Left forelimb (tissue), 1 donor: ENCODE results near the gene CHPF2.

ENCODE experiments used
- DNase-seq: peaks from one replicate; pipeline ENCODE4 v3.0.0-alpha.2; 2018; ENCODE audit warnings: low spot score

The CHPF2 gene

DNA sequence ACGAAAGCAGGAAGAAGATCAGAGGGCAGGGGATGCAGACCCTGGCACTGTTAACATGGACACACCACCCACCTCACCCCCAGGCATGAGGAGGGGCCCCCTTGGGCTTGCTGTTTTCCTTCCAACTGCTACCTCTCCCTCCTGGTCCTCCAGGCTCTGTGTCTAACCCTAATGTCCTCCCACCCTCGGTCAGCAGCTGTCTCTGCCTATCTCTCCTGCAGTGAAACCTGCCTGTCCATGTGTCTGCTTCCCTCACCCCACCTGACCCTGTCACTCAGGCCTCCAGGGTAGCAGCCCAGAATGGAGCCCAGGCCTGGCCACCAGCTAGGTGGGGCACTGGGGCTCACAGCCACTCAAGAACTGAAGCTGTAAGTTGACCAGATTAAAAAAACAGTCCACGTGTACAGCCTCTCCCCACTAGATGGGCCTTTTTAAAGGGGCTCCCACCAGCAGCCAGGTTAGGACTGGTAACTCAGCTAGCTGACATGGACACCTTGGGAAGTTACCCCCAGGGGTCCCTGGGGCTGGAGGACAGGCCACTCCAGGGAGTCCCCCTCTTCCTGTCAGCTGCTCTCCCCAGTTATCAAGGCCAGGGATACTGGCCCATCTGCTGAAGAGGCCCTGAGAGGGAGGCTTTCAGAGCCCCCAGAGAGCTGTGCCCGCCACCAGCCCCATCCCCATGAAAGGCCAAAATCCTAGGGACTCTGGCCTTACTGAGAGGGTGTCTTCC is 14.7 kb downstream of the CHPF2 start:
- no peak for DNase-seq

DNA sequence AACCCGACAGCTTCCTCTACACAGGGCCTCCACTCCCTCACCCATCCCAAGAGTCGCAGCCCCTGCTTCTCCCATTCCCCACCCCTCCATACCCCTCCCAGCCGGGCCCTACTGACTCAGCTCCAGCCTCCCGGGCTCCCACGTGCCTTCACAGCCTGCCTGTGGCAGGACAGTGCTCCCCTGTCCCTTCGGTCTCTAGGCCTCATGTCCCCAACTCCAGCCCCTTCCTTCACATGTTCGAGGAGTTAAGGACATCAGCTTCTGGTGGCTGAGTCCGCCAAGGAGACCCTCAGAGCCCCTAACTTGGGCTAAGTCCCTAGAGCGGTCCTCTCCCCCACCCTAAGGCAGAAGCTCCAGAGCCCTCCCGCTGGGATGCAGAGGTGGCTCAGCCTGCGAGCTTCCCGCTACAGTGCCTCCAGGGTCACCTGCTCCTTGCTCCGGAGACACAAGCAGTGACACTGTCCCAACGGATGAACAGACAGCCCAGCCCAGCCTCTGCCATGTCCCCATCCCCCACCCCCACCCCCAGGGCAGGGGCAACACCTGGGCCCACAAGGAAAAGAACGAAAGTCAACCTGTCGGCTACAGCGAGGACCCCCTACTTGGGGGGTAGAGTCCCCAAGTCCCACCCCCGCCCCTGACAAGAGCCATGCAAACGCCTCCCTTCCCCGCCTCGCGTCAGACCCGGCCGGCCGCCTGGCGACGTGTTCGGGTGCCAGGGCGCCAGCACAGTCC is 15.5 kb downstream of the CHPF2 start:
- DNase-seq, result no peak

DNA sequence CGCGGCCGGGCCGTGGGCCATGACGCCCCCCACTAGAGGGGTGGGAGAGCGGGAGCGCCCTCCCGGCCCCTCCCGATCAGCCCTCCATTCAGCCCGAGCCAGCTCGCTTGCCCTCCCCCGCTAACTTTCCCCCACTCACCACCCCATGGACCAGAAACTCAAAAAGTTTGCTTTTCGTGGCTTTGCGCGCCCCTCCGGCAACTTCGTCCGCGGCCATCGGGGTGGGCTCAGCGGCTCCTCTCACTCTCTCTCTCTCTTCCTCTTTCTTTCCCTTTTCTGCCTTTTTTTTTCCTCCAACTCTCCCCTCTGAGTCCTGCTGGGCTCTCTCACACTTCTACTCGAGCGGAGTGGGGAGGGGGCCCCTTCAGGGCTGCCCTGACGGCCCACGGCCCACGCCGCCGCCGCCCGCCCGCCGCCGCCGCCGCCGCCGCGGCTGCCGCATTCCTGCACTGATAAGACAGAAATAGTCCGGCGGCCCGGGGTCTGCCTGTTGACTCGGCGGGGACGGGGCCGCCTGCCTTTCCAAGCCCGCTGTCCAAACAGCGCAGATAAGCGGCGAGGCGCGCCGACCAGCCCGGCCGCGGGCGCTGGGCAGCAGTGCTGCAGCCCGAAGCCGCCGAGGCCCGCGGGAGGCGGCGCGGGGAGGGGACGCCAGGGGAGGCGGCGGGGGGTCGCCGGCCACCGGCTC is 16.2 kb downstream of the CHPF2 start, which contains the start of gene SMARCD3:
Gene SMARCD3, minus strand, starts transcription at position 349 of the 688 bp plus-strand sequence. Its CDS starts 132 bp downstream, at position 217.
- peak; percentile 86 for DNase-seq

DNA sequence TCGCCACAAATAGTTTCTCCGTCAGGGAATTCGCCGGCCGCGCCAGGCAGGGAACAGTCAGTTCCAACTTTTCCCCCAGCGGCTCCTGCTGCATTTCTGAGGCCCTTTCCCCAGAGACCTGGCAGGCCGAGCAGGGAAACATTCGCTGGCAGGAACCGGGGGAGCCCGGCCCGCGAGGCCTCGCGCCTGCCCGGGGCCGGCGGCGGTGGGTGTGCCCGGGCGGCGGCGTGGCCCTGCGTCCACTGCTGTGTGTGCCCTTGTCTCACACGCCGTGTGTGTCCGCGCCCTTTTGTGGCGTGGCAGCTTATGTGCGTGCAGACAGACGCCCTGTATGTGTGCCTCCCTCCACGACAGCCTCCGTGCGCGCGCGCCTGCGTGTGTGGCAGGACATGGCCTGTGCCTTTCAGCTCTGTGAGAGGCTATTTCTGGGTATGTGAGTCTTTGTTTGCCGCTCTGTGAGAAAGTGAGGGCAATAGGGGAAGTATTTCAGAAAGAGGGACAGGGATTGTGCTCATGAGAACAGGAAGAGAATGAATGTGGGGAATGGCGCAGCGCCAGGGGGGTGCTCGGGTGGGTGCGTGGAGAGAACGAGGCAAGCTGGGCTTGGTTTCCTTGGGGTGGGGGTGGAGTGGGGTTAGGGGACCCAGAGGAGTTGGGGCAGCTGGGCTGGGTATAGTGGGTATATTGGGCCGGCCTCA is 16.9 kb downstream of the CHPF2 start:
- DNase-seq, result no peak

DNA sequence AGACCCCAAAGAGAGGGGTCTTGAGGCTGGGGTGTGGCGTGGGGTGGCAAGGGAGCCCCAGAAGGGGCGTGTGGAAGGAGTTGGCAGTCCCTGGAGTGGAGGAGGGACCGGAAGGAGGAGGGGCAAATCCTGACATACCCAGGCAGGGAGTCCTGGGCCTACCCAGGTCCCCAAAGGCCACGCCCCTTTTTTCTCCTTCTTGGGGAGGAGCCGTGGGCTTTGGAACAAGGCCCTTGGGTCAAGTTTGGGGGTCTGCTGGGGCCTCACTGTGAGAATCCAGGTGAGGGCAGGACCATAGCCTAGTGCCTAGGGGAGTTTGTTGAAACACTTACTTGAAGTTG is 17.4 kb downstream of the CHPF2 start:
- no peak for DNase-seq

DNA sequence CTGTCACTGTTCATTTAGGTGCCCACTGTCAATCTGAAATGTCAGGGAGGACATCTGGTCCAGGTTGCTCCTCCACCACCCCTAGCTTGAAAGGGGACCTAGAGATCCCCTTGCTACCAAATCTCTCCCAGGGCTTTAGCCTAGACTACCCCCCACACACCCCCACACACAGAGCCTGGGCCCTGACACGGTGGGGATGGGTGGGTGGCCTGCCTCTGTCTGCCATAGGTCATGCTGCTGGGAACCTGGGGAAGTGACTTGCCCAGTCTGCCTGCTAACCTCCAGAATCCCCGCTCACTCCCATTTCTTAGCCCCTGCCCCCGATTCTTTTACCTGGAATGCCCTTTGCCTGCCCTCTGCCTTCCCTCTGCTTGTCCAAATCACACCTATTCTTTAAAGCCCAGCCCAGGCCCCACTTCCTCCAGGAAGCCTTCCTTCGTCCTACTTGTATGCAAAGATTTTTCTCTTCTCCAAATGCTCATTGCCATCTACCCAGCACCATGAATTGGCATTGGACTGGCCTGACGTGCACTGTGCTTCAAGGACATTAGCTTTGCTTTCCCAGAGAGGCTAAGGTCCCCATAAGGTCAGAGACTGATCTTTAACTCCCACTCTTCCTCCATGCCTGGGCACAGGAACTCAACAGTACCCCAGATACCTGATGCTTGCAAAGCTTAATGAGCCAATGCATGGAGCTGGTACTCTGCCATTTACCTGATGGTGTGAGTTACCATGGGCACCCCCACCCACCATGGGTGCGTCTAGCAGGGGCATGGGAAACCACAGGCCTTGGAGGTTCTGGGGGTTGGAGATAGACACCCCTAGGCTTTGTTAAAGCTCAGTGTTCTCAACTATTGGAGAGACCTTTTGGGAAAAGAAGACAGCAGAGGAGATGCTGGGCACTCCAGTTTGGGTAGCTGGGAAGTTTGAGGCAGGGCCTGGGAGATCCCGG is 18.2 kb downstream of the CHPF2 start:
- no peak for DNase-seq

DNA sequence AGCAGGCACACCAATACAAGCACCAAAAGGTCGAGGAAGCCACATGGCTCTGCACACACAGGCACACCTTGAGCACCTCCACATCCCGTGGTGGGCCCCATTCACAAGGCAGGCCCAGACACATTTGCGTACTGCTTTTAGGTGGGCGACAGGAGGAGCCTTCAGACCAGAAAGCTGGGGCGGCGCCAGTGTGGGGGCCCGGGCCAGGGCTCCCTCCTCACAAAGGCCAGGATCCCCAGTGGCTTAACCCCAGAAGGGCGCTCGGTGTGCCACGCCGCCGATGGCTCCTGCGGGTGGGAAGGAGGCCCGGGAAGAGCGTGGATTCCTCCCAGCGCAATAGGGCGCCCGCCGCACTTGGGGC is 19.0 kb downstream of the CHPF2 start:
- no peak for DNase-seq

DNA sequence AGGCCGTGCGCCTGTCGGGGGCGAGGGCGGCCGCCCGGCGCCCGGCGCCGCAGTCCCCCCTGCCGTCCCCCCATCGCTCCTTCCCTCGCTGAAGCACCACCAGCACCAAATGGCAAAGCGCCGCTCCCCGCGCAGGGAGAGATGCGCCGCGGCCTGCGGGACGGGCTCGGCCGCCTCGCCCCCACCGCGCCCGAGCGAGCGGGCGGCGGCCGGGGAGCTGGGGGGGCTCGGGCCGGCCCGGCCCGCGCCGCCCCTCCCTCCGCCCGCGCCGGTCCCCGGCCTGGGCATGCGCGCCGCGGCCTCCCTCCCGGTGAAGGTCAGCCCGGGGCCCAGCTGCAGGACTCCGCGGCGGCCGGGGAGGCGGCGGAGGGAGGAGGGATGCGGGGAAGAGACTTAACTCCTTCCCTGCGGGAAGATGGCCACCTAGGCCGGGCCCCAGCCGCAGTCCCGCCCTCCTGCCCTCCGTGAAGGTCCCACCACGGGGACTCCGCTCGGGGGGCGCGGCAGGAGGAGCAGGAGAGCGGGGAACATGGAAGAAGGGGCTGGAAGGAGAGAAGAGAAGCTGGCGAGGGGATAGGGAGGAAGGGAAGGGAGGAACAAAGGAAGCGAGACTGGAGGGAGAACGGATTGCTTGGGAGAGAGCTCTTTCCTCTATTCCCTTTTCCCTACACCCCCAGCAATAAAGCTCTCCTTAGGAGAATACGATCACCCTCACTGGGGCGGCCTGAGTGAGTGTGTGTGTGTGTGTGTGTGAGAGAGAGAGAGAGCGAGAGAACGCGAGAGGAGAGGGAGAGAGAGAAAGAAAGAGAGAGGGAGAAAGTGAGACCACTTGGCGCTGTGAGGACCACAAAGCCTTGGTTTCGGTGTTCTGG is 19.6 kb downstream of the CHPF2 start:
- peak; percentile 90 for DNase-seq

DNA sequence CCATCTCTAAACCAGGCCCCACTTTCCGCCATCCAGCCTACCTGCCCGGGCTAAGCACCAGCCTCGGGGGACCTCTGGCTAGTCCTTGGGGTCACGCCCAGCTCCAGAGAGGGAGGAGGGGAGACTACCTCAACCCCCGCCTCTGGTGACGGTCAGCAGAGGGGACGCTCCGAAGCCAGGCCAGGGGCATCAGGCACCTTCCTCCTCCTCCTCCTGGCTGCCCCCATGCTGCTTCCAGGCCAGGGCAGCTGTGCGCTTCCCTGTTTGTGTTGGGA is 20.2 kb downstream of the CHPF2 start:
- no peak for DNase-seq

DNA sequence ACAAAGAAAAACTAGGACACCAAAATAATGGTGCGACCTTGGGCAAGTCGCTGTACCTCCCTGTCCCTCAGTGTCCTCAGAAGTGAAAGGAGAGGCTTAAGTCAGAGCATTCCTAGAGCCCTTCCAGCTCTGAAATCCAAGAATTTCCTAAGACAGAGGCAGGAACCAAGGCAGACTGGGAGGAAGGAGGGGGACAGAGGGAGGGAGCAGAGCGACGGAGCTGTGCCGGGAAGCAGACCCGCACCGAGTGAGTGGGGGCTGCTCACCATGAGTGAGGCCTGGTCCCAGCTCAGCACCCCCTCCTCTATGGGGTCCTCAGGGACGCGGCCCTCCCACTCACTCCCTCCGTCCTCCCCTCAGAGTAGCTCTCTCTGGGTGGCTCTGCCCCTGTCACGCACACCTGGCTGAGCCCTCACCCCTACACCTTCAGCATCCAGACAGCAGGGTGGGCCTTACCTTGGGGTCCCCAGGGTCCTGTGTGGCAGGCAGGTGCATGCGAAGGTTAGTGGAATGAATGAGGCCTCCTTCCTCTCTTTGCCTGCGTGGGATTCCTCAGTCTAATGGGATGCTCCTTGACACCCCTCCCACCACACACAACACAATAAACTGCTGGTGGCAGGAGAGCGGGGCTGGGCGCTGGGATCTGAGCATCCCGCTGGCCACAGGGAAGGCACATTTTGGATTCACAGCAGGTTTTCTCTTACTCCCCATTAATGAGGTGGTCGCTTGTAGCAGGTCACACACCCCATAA is 20.9 kb downstream of the CHPF2 start:
- DNase-seq, result no peak

DNA sequence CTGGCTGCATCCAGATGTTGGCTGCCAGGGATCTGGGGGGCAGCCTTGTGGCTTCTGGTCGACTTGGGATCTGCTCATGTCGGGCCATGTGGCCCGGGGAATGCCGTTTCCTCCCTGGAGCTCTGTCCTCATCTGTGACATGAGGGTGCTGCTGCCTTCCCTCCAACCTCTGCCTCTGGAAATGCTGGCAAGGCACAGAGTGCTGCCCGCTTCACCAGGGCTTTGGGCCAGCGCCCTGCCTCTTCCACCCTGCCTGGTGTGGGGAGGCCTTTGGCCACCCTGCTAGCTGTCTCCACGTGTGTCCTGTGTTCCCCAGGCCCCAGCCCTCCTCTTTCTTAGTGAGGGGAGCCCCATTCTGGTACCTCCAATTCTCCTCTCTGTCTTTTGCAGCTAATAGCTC is 22.0 kb downstream of the CHPF2 start:
- no peak for DNase-seq

DNA sequence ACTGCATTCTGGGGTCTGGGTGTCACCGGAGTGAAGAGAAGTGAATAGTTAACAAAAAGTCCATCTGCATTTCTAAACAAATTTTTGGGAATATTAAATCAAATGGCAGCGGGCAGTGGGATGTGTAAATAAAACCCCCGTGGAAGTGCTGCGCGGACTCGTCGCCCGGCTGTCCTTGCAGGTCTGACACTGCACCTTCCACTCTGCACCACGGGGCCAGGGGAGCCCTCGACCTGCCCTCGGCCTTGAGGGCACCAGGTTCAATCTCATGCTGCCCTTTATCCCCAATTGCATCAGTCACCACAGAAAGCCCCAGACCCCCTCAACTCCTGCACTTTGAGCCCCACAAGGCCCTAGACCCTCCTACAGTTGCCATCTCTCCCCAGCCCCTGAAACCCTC is 22.6 kb downstream of the CHPF2 start:
- DNase-seq, result no peak

DNA sequence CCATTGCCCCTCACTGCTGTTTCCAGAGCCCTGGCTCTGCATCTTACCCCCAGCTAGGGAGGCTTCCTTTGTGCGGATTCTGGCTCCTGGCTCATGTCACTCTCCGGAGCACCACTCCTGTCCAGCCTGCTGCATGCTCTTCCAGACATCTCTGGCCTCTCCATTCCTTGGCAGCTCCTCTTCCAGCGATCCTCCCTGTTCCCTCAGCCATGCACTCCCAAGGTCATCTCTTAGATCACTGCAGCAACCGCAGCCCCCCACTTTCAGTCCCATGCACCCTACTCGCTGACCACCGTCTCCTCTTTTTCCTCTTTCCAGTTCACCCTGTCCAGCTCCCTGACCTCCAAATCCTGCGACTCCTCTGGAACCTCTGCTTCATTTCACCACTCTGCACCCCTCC is 23.1 kb downstream of the CHPF2 start:
- no peak for DNase-seq

DNA sequence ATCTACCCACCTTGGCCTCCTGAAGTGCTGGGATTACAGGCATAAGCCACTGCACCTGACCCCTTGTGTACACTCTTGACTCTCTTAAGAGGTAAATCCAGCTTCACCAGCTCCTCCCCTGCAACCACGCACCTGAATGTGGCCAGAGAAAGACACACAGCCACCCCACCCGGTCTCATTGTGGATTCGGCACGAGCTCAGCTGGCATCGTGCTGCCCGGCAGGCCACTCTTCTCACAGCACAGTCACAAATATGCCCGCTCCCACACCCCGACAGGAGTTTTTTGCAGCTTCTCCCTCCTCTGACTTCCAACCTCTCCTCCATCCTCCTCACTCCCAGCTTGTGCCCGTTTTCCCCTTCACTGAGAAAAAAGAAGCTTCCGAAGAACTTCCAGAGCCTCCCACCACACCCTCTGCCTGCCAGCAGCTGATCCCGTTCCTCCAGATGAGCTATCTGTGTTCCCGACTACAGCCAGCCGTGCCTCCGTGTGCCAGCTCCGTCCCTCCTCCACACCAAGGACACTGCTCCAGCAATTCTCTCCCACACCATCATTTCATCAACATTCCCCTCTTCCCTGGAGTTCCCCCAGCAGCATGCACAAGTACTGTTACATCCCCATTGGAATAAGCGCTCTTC is 24.2 kb downstream of the CHPF2 start:
- DNase-seq, result no peak

DNA sequence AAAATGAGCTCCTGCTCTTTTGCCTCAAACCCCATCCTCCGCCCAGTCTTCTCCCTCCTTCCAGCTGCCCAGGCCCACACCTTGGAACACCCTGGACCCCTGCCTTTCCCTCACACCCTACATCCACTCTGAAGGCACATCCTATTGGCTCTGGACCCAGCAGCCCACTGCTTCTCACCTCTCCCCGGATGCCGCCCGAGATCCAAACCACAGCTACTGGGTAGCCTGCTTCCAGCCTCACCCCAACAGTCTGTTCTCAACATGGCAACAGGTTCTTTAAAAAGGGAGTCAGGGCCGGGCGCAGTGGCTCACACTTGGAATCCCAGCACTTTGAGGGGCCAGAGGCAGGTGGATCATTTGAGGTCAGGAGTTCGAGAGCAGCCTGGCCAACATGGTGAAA is 25.7 kb downstream of the CHPF2 start:
- no peak for DNase-seq

DNA sequence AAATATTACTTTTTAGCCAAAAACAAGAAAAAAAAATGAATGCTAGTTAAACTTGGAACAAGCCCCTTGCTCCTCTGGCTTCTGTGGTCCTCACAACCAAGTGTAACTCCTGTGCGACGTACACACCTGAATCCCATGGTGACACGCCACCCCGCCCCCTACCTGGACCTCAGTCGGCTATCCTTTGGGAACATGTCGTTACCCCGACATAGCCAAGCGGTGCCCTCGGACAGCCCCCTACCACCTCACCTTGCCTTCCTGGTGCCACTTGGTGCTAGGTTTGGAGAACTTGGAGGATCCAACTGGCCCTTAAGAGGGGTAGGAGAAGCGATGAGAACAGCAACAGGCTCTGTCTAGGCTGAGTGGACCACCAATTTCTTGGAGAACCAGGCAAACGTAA is 28.2 kb downstream of the CHPF2 start:
- DNase-seq, result no peak

DNA sequence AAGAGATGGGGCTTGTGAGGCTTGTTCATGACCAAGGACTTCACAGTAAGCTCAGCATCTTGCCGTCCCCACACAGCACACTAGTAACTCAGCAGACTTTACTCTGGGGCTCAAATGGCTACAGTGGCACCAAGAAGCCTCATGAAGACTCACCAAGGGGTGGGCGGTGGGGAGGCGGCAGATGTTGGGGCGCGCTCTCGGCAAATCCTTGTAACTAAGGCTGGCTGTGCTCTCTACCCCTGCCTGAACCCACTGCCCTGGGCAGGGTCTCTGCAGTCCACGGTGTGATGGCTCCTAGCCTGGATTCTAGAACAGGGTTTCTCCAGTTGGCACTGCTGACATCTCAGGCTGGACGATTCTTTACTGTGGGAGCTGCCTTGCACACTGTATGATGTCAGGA is 28.6 kb downstream of the CHPF2 start:
- no peak for DNase-seq

DNA sequence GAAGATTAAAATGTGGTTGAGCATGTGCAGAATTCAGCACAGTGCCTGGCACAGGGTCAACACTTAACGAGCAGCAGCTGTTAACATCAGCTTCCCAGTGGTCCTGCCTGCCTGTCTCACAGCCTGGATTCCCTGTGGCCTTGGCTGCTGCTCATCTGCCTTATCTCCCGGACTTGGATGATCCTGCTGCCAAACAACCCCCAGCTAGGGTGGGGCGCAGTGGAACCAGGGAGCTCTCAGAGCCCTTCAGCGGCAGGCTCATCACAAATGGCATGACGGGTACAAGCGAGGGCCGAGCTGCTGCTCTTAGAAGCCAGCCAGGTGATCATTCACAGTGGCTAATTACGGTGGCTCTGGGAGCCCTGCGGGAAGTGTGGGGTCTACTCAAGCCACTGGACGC is 29.2 kb downstream of the CHPF2 start:
- no peak for DNase-seq

DNA sequence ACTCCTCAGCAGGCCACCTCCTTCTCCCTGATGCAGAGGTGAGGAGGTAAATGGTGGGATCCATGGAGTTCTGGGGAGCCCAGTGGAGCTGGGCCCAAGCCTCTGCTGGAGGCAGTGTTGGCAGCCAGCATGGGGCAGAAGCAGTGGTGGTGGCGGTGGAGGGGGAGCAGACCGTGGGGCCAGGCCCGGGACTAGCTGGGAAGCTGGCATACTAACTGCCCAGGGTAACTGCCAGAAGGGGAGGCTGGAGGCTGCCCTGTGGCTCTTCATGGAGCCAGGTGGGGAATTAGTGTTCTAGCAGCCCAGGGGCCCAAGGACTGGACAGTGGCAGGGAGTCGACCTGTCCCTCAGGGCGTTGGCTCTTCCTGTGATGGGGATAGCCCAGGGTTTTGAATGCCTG is 32.3 kb downstream of the CHPF2 start:
- DNase-seq, result no peak
